ENCODE data around the gene SLC30A3.

DNA sequence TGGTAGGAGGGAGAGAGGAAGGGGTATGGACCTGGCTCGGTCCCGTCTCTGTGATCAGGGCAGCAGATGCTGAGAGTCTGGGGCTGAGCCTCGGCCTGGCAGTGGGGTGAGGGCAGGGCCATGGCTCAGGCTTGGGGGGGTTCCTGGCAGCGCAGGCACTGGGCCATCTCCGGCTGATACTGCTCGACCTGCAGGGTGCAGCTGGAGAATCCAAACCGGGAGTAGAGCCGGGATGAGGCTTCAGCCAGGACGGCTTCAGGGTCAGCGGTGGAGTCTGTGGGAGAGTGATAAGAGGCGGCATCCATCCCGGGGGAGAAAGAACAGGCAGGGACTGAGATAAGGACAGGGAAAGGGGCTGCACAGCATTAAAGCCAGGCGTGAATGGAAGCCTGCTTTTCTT is 7.7 kb downstream of the SLC30A3 start:
- TF ChIP-seq CTCF (conservative IDR thresholded peaks at IDR 0.05 in 1 of 2, IDR thresholded peaks at IDR 0.05 in 1 of 2; ENCODE audit: low read depth in 1 of 2, low read length in 2 of 2): no peak
- TF ChIP-seq EZH2 (IDR thresholded peaks at IDR 0.05; ENCODE audit: low read length, missing control alignments): no peak

Data from fibroblast of lung (primary cell).